CD4-positive, alpha-beta T cell treated with Interleukin-15 for 4 hours (primary cell): Measurements from ENCODE around the gene SLC25A30.
"Not testable (repeated sequence)": the region's sequence is repeated elsewhere in the genome, so short reads cannot be mapped to it uniquely, and the experiment has no call there.

Experiments
- DNase-seq: peaks from one replicate; pipeline ENCODE4 v3.0.0-alpha.2; 2020; ENCODE audit warnings: low spot score

The SLC25A30 gene

GRCh38 chr13:45391926-45392325 is 26.2 kb downstream of the SLC25A30 start:
- DNase-seq, result no peak

DNA sequence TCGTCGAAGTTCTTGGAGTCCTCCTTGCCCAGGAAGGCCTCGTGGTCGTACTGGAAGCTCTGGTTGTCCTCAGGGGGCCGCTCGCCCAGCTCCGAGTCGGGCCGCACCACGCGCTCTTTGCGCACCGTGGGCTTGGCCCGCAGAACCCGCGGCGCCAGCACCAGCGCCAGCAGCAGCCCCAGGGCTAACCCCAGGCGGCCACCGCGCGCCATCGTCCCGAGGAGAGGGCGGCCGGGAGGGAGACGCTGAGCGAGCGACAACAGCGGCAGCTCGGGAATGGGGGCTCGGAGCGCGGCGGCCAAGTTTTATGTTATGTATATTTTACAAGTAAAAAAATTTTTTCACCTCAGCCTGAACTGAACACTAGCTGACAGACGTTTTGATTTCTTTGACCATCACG is 27.0 kb downstream of the SLC25A30 start:
- DNase-seq, result not testable (repeated sequence)

DNA sequence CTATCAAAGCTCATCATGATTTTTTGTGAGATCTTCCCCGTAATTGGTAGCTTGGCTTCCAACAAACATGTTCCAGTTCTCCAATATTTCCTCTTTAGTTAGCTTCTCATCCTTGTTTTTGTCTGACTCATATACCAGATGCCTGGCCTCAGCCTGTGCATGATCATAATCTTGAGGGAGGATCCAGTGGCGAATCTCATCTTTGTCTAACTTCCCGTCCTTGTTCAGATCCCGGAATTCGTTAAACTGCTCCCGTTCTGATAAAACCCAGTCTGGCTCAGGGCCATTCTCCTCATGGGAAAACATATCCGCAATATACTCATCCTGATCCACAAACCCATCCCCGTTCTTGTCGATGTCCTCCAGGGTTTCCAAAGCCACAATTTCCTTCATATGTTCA is 27.8 kb downstream of the SLC25A30 start:
- not testable (repeated sequence) for DNase-seq

GRCh38 chr13:45388664-45389063 is 29.5 kb downstream of the SLC25A30 start:
- no peak for DNase-seq

DNA sequence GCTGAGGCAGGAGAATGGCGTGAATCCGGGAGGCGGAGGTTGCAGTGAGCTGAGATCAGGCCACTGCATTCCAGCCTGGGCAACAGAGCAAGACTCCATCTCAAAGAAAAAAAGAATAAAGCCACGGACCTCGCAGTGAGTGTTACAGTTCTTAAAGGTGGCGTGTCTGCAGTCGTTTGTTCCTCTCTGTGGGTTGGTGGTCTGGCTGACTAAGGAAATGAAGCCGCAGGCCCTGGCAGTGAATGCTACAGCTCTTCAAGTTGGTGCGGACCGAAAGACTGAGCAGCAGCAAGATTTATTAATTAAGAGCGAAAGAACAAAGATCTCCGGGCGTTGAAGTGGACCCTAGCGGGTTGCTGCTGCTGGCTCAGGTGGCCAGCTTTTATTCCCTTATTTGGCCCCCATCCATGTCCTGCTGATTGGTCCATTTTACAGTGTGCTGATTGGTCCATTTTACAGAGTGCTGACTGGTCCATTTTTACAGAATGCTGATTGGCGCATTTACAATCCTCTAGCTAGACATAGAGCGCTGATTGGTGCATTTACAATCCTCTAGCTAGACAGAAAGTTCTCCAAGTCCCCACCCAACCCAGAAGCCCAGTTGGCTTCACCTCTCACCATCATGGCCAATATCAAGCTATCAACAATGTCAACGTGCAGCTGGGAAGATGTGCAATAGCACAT is 31.1 kb downstream of the SLC25A30 start:
- not testable (repeated sequence) for DNase-seq

DNA sequence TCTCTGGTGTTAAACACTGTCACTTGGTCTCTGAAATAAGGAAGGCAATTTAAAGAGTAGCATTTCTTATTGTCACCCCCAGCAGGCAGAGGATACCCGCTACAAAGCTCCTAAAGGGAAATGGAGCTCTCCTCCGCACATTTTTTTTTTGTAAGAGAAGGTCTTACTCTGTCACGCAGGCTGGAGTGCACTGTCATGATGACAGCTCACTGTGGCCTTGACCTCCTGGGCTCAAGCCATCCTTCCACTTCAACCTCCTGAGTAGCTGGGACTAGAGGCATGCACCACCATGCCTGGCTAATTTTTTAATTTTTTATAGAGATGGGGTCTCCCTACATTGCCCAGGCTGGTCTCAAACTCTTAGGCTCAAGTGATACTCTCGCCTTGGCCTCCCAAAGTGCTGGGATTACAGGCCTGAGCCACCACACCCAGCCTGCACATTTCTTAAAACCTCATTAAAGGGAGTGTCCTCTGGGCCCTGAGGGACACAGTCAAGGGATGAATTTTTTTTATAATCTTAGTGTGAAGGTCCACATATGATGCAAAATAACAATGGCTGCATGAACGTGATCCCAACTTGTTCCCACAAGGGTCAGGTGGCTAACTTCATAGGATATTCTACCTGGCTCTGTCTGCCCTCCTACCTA is 32.1 kb downstream of the SLC25A30 start:
- no peak for DNase-seq

DNA sequence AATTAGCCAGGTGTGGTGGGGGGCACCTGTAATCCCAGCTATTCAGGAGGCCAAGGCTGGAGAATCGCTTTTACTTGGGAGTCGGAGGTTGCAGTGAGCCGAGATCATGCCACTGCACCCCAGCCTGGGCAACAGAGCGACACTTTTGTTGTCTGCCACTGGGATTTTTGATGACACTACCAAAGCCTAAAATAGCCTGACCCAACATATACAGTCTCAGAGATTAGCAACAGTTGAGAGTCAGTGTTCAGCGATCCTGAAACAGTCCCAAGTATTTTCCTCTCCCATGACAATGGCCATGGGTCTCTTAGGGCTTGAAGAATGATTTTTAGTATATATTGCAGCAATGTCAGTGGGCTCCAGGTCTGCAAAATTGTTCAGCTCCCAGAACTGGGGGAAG is 32.9 kb downstream of the SLC25A30 start:
- no peak for DNase-seq

GRCh38 chr13:45384474-45385174 is 33.5 kb downstream of the SLC25A30 start:
- DNase-seq, result no peak

- DNase-seq, result not testable (repeated sequence)
Measured at GRCh38 chr13:45382739-45383138, 35.4 kb downstream of the SLC25A30 start.

GRCh38 chr13:45381196-45381595 is 37.0 kb downstream of the SLC25A30 start:
- DNase-seq, result no peak

- not testable (repeated sequence) for DNase-seq
Measured at GRCh38 chr13:45380708-45381107, 37.5 kb downstream of the SLC25A30 start.

- DNase-seq, result not testable (repeated sequence)
Measured at GRCh38 chr13:45379516-45379915, 38.7 kb downstream of the SLC25A30 start.

GRCh38 chr13:45378786-45379185 is 39.4 kb downstream of the SLC25A30 start:
- DNase-seq, result not testable (repeated sequence)

DNA sequence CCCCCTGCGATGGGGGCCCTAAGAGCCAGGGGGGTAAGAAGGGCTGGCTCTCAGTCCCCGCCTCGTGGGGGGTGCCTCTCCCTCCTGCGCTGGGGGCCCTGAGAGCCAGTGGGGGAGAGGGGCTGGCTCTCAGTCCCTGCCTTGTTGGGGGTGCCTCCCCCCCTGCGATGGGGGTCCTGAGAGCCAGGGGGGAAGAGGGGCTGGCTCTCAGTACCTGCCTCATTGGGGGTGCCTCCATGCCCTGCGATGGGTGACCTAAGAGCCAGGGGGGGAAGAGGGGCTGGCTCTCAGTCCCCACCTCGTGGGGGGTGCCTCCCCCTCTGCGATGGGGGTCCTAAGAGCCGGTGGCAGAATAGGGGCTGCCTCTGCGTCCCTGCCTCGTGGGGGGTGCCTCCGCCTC is 40.9 kb downstream of the SLC25A30 start:
- DNase-seq, result not testable (repeated sequence)

DNA sequence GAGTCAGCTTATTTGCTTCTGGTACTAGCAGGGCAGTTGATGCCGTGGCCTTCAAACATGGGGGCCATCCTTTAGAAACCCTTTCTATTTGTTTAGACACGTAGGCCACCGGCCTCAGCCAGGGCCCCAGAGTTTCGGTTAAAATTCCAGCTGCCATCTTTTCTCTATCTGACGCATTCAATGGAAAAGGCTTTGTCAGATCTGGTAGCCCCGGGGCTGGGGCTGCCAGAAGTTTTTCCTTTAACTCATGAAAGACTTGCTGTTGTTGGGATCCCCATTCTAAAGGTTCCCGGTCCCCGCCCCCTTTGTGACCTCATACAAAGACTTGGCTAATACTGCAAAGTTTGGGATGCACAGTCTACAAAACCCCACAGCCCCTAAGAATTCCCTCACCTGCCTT is 41.5 kb downstream of the SLC25A30 start:
- not testable (repeated sequence) for DNase-seq

DNA sequence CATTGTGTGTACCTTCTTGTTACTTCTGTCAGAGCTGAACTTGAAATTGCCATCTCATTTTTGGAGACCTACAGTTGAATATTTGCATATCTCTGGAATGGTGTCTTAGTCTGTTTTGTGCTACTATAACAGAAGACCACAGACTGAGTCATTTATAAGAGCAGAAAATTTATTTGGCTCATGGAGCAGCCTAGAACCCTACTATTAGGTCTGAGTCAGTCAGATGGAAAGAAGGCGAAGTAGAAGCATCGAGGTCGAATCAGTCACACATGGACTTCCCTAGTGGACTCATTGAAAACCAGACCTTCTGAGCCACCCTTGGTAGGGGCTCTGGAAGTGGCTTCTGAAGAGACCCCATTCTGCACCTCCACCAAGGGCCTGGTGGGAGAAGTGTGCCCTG is 43.3 kb downstream of the SLC25A30 start:
- DNase-seq, result no peak

GRCh38 chr13:45373162-45373547 is 45.0 kb downstream of the SLC25A30 start:
- DNase-seq, result no peak

DNA sequence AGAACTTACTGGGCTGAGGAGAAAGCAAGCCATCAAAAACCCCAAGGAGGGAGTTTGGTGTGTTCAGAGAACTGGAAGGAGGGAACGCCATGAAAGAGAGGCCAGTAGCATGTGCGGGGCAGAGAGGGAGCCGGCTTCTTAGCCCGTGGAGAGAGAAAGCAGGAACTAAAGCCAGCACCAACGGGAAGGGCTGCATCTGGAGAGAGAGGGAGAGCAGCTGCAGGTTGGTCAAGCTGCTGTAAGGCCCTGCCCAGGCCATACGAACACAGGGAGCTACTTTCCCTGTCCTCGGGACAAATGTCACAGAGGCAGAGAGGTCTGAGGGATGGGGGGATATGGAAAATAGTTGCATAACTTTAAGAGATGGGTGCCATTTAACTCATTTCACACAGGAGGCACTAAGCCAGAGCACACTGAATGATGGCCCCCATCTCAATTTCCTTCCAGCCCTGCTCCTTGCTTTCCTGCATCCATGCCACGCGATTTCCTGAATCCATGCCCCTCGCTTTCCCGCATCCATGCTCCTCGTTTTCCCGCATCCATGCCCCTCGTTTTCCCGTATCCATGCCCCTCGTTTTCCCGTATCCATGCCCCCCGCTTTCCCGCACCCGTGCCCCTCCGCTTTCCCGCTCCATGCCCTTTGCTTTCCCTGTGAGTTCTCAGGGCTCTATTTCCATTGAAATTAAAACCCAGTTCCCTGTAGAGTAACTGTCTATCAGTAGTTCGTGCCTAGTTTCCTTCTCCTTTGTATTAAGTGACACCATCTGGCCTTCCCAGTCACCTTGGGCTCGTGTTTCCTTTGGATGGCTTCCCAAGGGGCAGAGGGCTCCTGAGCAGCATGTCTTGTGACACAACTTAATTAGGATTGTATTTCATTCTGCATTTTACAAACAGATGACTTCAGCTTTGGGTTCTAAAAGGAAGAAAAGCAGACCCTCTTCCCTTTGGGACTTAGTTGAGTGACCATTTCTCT is 45.7 kb downstream of the SLC25A30 start:
- no peak for DNase-seq

GRCh38 chr13:45370922-45371406 is 47.2 kb downstream of the SLC25A30 start:
- DNase-seq, result peak; percentile 56

DNA sequence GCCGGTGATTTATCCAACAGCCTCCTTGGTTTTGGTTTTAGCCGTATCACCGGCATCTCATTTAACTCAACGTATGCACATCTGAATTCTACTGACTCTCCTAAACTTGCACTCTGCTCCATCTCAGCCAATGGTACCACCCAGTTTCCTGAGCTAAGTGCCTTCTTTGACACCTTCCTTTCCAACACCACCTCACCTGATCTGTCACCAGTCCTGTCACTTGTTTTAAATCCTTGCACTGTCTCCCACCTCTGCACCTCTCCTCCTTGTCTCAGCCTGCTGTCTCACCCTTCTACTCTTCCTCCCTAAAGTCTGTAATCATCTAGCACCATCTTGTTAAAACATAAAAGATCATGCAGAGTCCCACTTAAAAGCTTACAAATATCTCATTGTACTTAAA is 49.1 kb downstream of the SLC25A30 start:
- no peak for DNase-seq

DNA sequence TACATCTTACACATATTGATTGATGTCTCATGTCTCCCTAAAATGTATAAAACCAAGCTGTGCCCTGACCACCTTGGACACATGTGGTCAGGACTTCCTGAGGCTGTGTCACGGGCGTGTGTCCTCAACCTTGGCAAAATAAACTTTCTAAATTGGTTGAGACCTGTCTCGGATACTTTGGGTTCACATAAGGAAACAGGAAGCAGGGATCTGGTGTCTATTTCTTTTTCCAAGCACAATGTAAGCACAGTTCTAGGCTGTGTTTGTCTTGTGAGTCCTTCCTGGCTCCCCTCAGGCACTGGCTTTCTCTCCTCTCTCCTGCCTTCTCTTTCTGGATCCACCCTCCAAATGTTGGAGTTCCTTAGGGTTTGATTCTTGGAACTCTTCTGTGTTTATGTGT is 49.6 kb downstream of the SLC25A30 start:
- no peak for DNase-seq

- peak; percentile 14 for DNase-seq
Measured at GRCh38 chr13:45368005-45368404, 50.2 kb downstream of the SLC25A30 start.
